ENCODE data around the gene ZBTB44.

Gene ZBTB44

DNA sequence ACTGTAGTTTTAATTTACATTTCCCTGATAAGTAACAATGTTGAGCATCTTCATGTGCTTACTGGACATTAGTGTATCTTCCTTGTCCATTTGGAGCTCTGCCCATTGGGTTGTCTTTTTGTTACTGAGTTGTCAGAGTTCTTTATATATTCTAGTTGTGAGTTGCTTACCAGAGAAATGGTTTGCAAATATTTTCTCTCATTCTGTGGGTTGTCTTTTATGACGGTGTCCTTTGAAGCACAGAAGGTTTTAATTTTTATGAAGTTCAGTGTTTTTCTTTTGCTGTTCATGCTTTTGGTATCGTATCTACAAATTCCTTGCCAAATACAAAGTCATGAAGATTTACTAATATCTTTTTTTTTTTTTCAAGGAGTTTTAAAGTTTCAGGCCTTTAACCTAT lies 42.4 kb downstream of the ZBTB44 start:
- Histone ChIP-seq H3K79me1 (ENCODE audit: low read length) (peaks cover 1% of the 10 kb centered on the region), H4K5ac (ENCODE audit: low read length) (no peak overlapping the region), H3K56ac (ENCODE audit: low read length) (no peak overlapping the region), H2BK15ac (replicated peaks; ENCODE audit: low read depth) (no peak overlapping the region), H3K4me1 (ENCODE audit: control insufficient read depth, low read depth, low read length) (no peaks in the 10 kb centered on the region), H3K27me3 (ENCODE audit: insufficient read depth, low read length, poor library complexity) (no peaks in the 10 kb centered on the region), H3K4me3 (ENCODE audit: low read length) (no peak overlapping the region), H3K4me2 (ENCODE audit: low read length) (no peak overlapping the region), H2AK5ac (ENCODE audit: low read length) (no peak overlapping the region), H3K9ac (ENCODE audit: low read length) (no peak overlapping the region), H4K8ac (ENCODE audit: low read depth, low read length) (no peak overlapping the region), H2BK5ac (ENCODE audit: low read length) (no peak overlapping the region), H3K23ac (ENCODE audit: low read length) (no peak overlapping the region), H2BK120ac (ENCODE audit: low read depth, low read length) (no peak overlapping the region), H3K4ac (ENCODE audit: low read depth, low read length) (no peak overlapping the region), H3K27ac (ENCODE audit: low read depth, low read length) (no peak overlapping the region), H3K36me3 (ENCODE audit: control insufficient read depth, insufficient read depth, low read length) (no peaks in the 10 kb centered on the region), H3K18ac (ENCODE audit: low read length) (no peak overlapping the region), H3K79me2 (ENCODE audit: control insufficient read depth, insufficient read depth, low read length) (peaks cover 2% of the 10 kb centered on the region)
- DNase-seq = no peak
- WGBS (ENCODE audit: extremely low coverage, insufficient coverage, low lambda C conversion rate) = no CpG with 5 or more reads among the region's 2 CpGs

DNA sequence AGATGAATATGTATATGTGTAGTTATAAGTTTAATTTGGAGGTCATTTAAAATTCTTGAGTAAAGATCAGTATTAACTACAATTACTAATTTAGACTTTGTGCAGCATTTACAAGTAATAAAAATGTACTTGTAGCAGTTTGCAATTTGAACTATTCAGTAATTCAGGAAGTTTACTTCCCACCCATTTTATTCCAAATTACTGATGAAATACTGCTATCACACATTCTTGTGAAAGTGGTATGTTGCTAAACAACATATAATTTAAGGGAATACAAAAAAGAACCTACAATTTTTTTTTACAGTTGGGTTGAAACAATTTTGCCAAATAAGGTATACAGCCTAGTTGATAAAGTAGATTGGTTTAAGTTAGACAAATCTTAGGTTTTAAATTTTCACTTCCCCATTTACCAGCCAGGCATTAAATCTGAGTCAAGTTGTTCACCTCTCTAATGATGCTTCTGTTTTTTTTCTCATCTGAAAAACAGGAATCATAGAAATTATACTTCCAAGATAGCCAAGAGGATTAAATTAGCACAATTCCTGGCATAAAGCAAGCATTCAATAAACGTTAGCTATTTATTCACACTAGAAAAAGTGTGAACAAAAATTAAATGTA lies 45.3 kb downstream of the ZBTB44 start:
- no peak overlapping the region for H3K9ac ChIP-seq (ENCODE audit: low read length)
- H4K8ac ChIP-seq (ENCODE audit: low read depth, low read length) = no peak overlapping the region
- no peak overlapping the region for H3K18ac ChIP-seq (ENCODE audit: low read length)
- peaks cover 1% of the 10 kb centered on the region for H3K79me1 ChIP-seq (ENCODE audit: low read length)
- H3K4me3 ChIP-seq (ENCODE audit: low read length) = no peak overlapping the region
- H3K23ac ChIP-seq (ENCODE audit: low read length) = no peak overlapping the region
- no CpG with 5 or more reads among the region's 1 CpG for WGBS (ENCODE audit: extremely low coverage, insufficient coverage, low lambda C conversion rate)
- H3K27ac ChIP-seq (ENCODE audit: low read depth, low read length) = no peak overlapping the region
- H2BK15ac ChIP-seq (replicated peaks; ENCODE audit: low read depth) = no peak overlapping the region
- H3K56ac ChIP-seq (ENCODE audit: low read length) = no peak overlapping the region
- H3K79me2 ChIP-seq (ENCODE audit: control insufficient read depth, insufficient read depth, low read length) = peaks cover 2% of the 10 kb centered on the region
- H3K4ac ChIP-seq (ENCODE audit: low read depth, low read length) = no peak overlapping the region
- H2AK5ac ChIP-seq (ENCODE audit: low read length) = no peak overlapping the region
- no peak for DNase-seq
- no peak overlapping the region for H2BK120ac ChIP-seq (ENCODE audit: low read depth, low read length)
- no peak overlapping the region for H2BK5ac ChIP-seq (ENCODE audit: low read length)
- no peak overlapping the region for H3K4me2 ChIP-seq (ENCODE audit: low read length)
- H4K5ac ChIP-seq (ENCODE audit: low read length) = no peak overlapping the region
- H3K36me3 ChIP-seq (ENCODE audit: control insufficient read depth, insufficient read depth, low read length) = no peaks in the 10 kb centered on the region
- H3K27me3 ChIP-seq (ENCODE audit: insufficient read depth, low read length, poor library complexity) = no peaks in the 10 kb centered on the region
- no peaks in the 10 kb centered on the region for H3K4me1 ChIP-seq (ENCODE audit: control insufficient read depth, low read depth, low read length)

DNA sequence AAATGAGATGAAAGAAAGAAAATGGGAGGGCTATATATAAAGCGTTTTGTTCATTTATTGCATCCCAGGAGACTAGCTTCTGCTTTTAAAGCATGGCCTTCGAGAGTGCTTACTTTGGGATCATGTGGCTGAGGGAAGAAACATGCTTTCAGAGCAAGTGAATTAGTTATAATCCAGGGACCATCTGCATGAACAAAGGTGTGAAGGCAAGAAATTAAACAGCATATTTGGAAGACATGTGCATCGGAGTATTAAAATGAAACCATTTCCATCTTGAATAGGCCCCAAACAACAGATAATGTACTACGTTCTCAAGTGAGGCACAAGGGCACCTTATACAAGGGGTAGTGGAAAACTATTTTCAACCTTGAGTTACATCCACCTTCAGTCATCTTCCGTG lies 51.4 kb downstream of the ZBTB44 start:
- no peaks in the 10 kb centered on the region for H3K27me3 ChIP-seq (ENCODE audit: insufficient read depth, low read length, poor library complexity)
- H2AK5ac ChIP-seq (ENCODE audit: low read length) = no peak overlapping the region
- no CpG with 5 or more reads among the region's 5 CpGs for WGBS (ENCODE audit: extremely low coverage, insufficient coverage, low lambda C conversion rate)
- H2BK5ac ChIP-seq (ENCODE audit: low read length) = no peak overlapping the region
- no peak overlapping the region for H3K4ac ChIP-seq (ENCODE audit: low read depth, low read length)
- H3K27ac ChIP-seq (ENCODE audit: low read depth, low read length) = no peak overlapping the region
- H3K36me3 ChIP-seq (ENCODE audit: control insufficient read depth, insufficient read depth, low read length) = peaks cover 1% of the 10 kb centered on the region
- no peak overlapping the region for H3K18ac ChIP-seq (ENCODE audit: low read length)
- no peak for DNase-seq
- no peak overlapping the region for H3K23ac ChIP-seq (ENCODE audit: low read length)
- no peak overlapping the region for H2BK120ac ChIP-seq (ENCODE audit: low read depth, low read length)
- no peak overlapping the region for H3K9ac ChIP-seq (ENCODE audit: low read length)
- H3K79me2 ChIP-seq (ENCODE audit: control insufficient read depth, insufficient read depth, low read length) = no peaks in the 10 kb centered on the region
- H4K5ac ChIP-seq (ENCODE audit: low read length) = no peak overlapping the region
- no peak overlapping the region for H4K8ac ChIP-seq (ENCODE audit: low read depth, low read length)
- no peak overlapping the region for H3K4me3 ChIP-seq (ENCODE audit: low read length)
- H3K4me2 ChIP-seq (ENCODE audit: low read length) = no peak overlapping the region
- H3K56ac ChIP-seq (ENCODE audit: low read length) = no peak overlapping the region
- no peak overlapping the region for H2BK15ac ChIP-seq (replicated peaks; ENCODE audit: low read depth)
- H3K79me1 ChIP-seq (ENCODE audit: low read length) = no peaks in the 10 kb centered on the region
- H3K4me1 ChIP-seq (ENCODE audit: control insufficient read depth, low read depth, low read length) = no peaks in the 10 kb centered on the region

DNA sequence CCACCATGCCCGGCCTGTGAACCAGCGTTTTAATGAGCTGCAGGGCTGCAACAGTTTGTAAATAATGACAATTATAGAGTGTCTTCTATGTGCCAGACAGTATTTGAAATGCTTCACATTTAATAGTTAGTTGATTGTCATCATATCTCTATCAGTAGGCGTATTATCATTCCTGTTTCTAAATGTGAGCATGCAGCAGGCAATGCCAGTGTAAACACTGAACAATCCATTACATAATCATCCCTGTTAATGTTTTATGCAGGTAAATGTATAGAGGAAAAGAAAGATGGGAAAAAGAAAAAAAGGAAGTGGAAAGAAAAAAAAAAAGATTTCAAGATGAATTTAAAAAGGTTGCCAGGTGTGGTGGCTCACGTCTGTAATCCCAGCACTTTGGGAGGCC lies 52.3 kb downstream of the ZBTB44 start:
- Histone ChIP-seq H3K9ac (ENCODE audit: low read length) (no peak overlapping the region), H2AK5ac (ENCODE audit: low read length) (no peak overlapping the region), H3K79me2 (ENCODE audit: control insufficient read depth, insufficient read depth, low read length) (no peaks in the 10 kb centered on the region), H3K79me1 (ENCODE audit: low read length) (no peaks in the 10 kb centered on the region), H3K4ac (ENCODE audit: low read depth, low read length) (no peak overlapping the region), H2BK120ac (ENCODE audit: low read depth, low read length) (no peak overlapping the region), H2BK5ac (ENCODE audit: low read length) (no peak overlapping the region), H2BK15ac (replicated peaks; ENCODE audit: low read depth) (no peak overlapping the region), H3K23ac (ENCODE audit: low read length) (no peak overlapping the region), H3K4me3 (ENCODE audit: low read length) (no peak overlapping the region), H3K18ac (ENCODE audit: low read length) (no peak overlapping the region), H4K8ac (ENCODE audit: low read depth, low read length) (no peak overlapping the region), H4K5ac (ENCODE audit: low read length) (no peak overlapping the region), H3K36me3 (ENCODE audit: control insufficient read depth, insufficient read depth, low read length) (peaks cover 1% of the 10 kb centered on the region), H3K4me1 (ENCODE audit: control insufficient read depth, low read depth, low read length) (no peaks in the 10 kb centered on the region), H3K4me2 (ENCODE audit: low read length) (no peak overlapping the region), H3K56ac (ENCODE audit: low read length) (no peak overlapping the region), H3K27ac (ENCODE audit: low read depth, low read length) (no peak overlapping the region), H3K27me3 (ENCODE audit: insufficient read depth, low read length, poor library complexity) (no peaks in the 10 kb centered on the region)
- no CpG with 5 or more reads among the region's 4 CpGs for WGBS (ENCODE audit: extremely low coverage, insufficient coverage, low lambda C conversion rate)
- DNase-seq = no peak

DNA sequence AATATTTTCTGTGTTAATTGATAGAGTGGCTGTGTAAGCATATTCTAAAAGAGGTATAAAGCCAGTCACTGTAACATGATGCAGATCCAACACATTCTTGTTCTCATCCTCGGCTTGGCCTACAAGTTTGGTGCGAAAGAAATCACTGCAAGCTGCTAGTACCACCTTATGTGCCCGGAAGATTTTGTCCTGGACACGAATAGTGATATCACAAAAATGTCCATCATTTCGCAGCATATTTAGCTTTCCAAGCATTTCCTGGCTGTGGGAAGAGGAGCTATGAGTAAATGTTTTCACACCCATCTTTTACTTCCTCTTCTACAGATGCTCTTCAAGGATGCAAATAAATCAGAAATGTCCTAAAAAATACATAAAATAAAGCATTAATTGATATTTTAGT lies 53.1 kb downstream of the ZBTB44 start:
- Histone ChIP-seq H4K5ac (ENCODE audit: low read length) (no peak overlapping the region), H3K4me3 (ENCODE audit: low read length) (no peak overlapping the region), H3K18ac (ENCODE audit: low read length) (no peak overlapping the region), H3K79me2 (ENCODE audit: control insufficient read depth, insufficient read depth, low read length) (no peaks in the 10 kb centered on the region), H2BK15ac (replicated peaks; ENCODE audit: low read depth) (no peak overlapping the region), H3K9ac (ENCODE audit: low read length) (no peak overlapping the region), H3K4me2 (ENCODE audit: low read length) (no peak overlapping the region), H3K56ac (ENCODE audit: low read length) (no peak overlapping the region), H3K36me3 (ENCODE audit: control insufficient read depth, insufficient read depth, low read length) (peaks cover 1% of the 10 kb centered on the region), H2AK5ac (ENCODE audit: low read length) (no peak overlapping the region), H3K4ac (ENCODE audit: low read depth, low read length) (no peak overlapping the region), H2BK120ac (ENCODE audit: low read depth, low read length) (no peak overlapping the region), H3K27me3 (ENCODE audit: insufficient read depth, low read length, poor library complexity) (no peaks in the 10 kb centered on the region), H3K79me1 (ENCODE audit: low read length) (no peaks in the 10 kb centered on the region), H2BK5ac (ENCODE audit: low read length) (no peak overlapping the region), H3K23ac (ENCODE audit: low read length) (no peak overlapping the region), H4K8ac (ENCODE audit: low read depth, low read length) (no peak overlapping the region), H3K27ac (ENCODE audit: low read depth, low read length) (no peak overlapping the region), H3K4me1 (ENCODE audit: control insufficient read depth, low read depth, low read length) (no peaks in the 10 kb centered on the region)
- WGBS (ENCODE audit: extremely low coverage, insufficient coverage, low lambda C conversion rate) = no CpG with 5 or more reads among the region's 5 CpGs
- DNase-seq = no peak

DNA sequence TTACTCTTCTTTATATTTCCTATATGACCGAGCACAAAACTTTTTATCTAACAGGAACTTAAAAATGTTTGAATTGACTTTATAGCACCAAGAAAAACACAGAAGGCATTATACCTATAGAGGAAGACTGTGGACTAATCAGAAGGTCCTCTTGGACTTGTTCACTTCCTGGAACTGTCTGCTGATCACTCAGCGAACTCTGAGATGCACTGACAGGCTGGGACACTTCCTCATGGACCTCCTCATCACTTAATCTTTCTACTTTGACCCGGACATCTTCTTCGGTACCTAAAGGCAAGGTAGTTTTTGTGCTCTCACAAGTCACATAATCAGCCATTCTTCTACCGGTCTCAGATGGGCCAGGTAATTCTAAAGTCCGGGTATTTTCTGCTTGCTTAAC lies 54.0 kb downstream of the ZBTB44 start:
- Histone ChIP-seq H3K4me2 (ENCODE audit: low read length) (no peak overlapping the region), H2BK120ac (ENCODE audit: low read depth, low read length) (no peak overlapping the region), H3K27ac (ENCODE audit: low read depth, low read length) (no peak overlapping the region)

More for the DNA sequence above, 54.0 kb downstream of the ZBTB44 start:
- Histone ChIP-seq H3K4ac (ENCODE audit: low read depth, low read length) (no peak overlapping the region), H3K36me3 (ENCODE audit: control insufficient read depth, insufficient read depth, low read length) (peaks cover 1% of the 10 kb centered on the region), H3K27me3 (ENCODE audit: insufficient read depth, low read length, poor library complexity) (no peaks in the 10 kb centered on the region), H4K5ac (ENCODE audit: low read length) (no peak overlapping the region), H3K4me3 (ENCODE audit: low read length) (no peak overlapping the region), H2BK15ac (replicated peaks; ENCODE audit: low read depth) (no peak overlapping the region), H2BK5ac (ENCODE audit: low read length) (no peak overlapping the region), H4K8ac (ENCODE audit: low read depth, low read length) (no peak overlapping the region), H3K23ac (ENCODE audit: low read length) (no peak overlapping the region), H3K18ac (ENCODE audit: low read length) (no peak overlapping the region), H2AK5ac (ENCODE audit: low read length) (no peak overlapping the region), H3K4me1 (ENCODE audit: control insufficient read depth, low read depth, low read length) (no peaks in the 10 kb centered on the region), H3K79me1 (ENCODE audit: low read length) (no peaks in the 10 kb centered on the region), H3K9ac (ENCODE audit: low read length) (no peak overlapping the region), H3K79me2 (ENCODE audit: control insufficient read depth, insufficient read depth, low read length) (peaks cover 2% of the 10 kb centered on the region), H3K56ac (ENCODE audit: low read length) (no peak overlapping the region)
- WGBS (ENCODE audit: extremely low coverage, insufficient coverage, low lambda C conversion rate) = no CpG with 5 or more reads among the region's 6 CpGs
- DNase-seq = no peak
